Neural progenitor cell (in vitro differentiated cells): ENCODE results near the gene RABGAP1.

Source experiments
- CTCF ChIP-seq: fragments of 200-600 bp; sonication (generic); IDR thresholded peaks from 2 replicates; pipeline ENCODE4 v1.5.1; 2017; ENCODE audit warnings: antibody characterized with exemption, mild to moderate bottlenecking
- EZH2phosphoT487 ChIP-seq: fragments of 200-600 bp; sonication (generic); IDR thresholded peaks from 2 replicates; pipeline ENCODE4 v1.6.1; 2017; ENCODE audit warnings: antibody characterized with exemption

GRCh38 chr9:123016631-123017030, 75.8 kb downstream of the RABGAP1 start:
- TF ChIP-seq CTCF (no peak), EZH2phosphoT487 (no peak)
